ENCODE results near the gene FALEC.

FALEC gene

DNA sequence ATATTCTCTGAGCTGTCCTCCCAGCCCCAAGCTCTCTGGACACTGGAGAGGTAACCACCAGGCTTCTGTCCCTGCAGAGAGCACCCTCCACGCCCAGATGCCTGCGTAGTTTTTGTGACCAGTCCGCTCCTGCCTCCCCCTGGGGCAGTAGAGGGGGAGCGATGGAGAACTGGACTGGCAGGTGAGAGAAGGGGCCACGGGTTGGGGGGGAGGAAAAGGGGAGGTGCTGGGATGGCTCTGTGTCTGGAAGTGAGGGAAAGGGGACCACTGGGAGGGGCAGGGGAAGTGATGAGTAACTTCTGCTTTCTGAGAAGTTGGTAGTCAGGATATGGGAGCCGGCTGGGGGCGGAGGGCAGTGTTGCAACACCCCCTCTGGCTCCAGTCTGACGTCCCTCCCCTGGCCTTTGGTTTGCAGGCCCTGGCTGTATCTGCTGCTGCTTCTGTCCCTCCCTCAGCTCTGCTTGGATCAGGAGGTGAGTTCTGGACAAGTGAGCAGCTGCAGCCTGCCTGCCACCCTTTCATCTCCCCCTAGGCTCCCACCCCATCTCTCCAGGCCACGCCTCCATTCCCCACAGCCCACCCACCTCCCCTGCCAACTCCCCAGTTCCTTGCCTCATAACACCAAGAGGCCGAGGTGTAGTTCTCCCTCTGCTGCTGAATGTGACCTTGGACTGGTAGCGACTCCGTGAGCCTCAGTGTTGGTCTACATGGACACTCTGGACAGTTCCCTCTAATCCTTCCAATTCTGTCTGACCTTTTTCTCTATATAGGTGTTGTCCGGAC is 36.8 kb downstream of the FALEC start:
- H3K27ac ChIP-seq (ENCODE audit: low read depth, low read length): no peak overlapping the region
- no peaks in the 10 kb centered on the region for H3K27me3 ChIP-seq (ENCODE audit: low read length)
- H4K20me1 ChIP-seq (ENCODE audit: low read depth, low read length): no peaks in the 10 kb centered on the region
- no peak overlapping the region for H3K4me2 ChIP-seq (ENCODE audit: low read depth, low read length, poor library complexity, severe bottlenecking)
- H2AFZ ChIP-seq (ENCODE audit: low read depth, low read length, severe bottlenecking): no peak overlapping the region
- H3K9me2 ChIP-seq (replicated peaks; ENCODE audit: insufficient read depth, low read length): no peaks in the 10 kb centered on the region
- H3F3A ChIP-seq (ENCODE audit: insufficient read depth): no peaks in the 10 kb centered on the region
- TF ChIP-seq, protein P1, sequence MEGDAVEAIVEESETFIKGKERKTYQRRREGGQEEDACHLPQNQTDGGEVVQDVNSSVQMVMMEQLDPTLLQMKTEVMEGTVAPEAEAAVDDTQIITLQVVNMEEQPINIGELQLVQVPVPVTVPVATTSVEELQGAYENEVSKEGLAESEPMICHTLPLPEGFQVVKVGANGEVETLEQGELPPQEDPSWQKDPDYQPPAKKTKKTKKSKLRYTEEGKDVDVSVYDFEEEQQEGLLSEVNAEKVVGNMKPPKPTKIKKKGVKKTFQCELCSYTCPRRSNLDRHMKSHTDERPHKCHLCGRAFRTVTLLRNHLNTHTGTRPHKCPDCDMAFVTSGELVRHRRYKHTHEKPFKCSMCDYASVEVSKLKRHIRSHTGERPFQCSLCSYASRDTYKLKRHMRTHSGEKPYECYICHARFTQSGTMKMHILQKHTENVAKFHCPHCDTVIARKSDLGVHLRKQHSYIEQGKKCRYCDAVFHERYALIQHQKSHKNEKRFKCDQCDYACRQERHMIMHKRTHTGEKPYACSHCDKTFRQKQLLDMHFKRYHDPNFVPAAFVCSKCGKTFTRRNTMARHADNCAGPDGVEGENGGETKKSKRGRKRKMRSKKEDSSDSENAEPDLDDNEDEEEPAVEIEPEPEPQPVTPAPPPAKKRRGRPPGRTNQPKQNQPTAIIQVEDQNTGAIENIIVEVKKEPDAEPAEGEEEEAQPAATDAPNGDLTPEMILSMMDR (IDR thresholded peaks at IDR 0.05; ENCODE audit: insufficient read depth, low read length, poor library complexity, severe bottlenecking): no peak
- no peak for TF ChIP-seq EZH2phosphoT487 (conservative IDR thresholded peaks at IDR 0.05; ENCODE audit: low read length)
- H3K4me3 ChIP-seq (ENCODE audit: insufficient read depth, low read length, poor library complexity, severe bottlenecking): no peak overlapping the region
- H3K79me2 ChIP-seq (ENCODE audit: insufficient read depth, low read length): no peaks in the 10 kb centered on the region
- H3K9ac ChIP-seq (ENCODE audit: low read length): no peak overlapping the region
- H3K9me3 ChIP-seq (ENCODE audit: insufficient read depth, low read length): no peaks in the 10 kb centered on the region
- no peaks in the 10 kb centered on the region for H3K36me3 ChIP-seq (ENCODE audit: low read length)

DNA sequence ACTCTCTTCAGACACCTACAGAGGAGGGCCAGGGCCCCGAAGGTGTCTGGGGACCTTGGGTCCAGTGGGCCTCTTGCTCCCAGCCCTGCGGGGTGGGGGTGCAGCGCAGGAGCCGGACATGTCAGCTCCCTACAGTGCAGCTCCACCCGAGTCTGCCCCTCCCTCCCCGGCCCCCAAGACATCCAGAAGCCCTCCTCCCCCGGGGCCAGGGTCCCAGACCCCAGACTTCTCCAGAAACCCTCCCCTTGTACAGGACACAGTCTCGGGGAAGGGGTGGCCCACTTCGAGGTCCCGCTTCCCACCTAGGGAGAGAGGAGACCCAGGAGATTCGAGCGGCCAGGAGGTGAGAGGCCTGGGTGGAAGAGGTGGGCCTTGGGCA is 37.3 kb downstream of the FALEC start:
- Histone ChIP-seq H3K4me3 (ENCODE audit: insufficient read depth, low read length, poor library complexity, severe bottlenecking) (no peak overlapping the region), H3K36me3 (ENCODE audit: low read length) (no peaks in the 10 kb centered on the region), H3K9ac (ENCODE audit: low read length) (no peak overlapping the region), H4K20me1 (ENCODE audit: low read depth, low read length) (no peaks in the 10 kb centered on the region), H3K27ac (ENCODE audit: low read depth, low read length) (no peak overlapping the region), H3K9me2 (replicated peaks; ENCODE audit: insufficient read depth, low read length) (no peaks in the 10 kb centered on the region), H3F3A (ENCODE audit: insufficient read depth) (no peaks in the 10 kb centered on the region), H3K4me2 (ENCODE audit: low read depth, low read length, poor library complexity, severe bottlenecking) (no peak overlapping the region), H3K27me3 (ENCODE audit: low read length) (no peaks in the 10 kb centered on the region), H2AFZ (ENCODE audit: low read depth, low read length, severe bottlenecking) (no peak overlapping the region), H3K79me2 (ENCODE audit: insufficient read depth, low read length) (no peaks in the 10 kb centered on the region), H3K9me3 (ENCODE audit: insufficient read depth, low read length) (no peaks in the 10 kb centered on the region)
- TF ChIP-seq, protein P1 (IDR thresholded peaks at IDR 0.05; ENCODE audit: insufficient read depth, low read length, poor library complexity, severe bottlenecking): no peak
- no peak for TF ChIP-seq EZH2phosphoT487 (conservative IDR thresholded peaks at IDR 0.05; ENCODE audit: low read length)

DNA sequence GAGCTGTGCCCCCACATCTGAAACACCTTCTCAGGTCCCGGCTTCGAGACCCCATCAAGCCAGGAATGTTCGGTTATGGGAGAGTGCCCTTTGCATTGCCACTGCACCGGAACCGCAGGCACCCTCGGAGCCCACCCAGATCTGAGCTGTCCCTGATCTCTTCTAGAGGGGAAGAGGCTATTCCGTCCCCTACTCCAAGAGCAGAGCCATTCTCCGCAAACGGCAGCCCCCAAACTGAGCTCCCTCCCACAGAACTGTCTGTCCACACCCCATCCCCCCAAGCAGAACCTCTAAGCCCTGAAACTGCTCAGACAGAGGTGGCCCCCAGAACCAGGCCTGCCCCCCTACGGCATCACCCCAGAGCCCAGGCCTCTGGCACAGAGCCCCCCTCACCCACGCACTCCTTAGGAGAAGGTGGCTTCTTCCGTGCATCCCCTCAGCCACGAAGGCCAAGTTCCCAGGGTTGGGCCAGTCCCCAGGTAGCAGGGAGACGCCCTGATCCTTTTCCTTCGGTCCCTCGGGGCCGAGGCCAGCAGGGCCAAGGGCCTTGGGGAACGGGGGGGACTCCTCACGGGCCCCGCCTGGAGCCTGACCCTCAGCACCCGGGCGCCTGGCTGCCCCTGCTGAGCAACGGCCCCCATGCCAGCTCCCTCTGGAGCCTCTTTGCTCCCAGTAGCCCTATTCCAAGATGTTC is 38.0 kb downstream of the FALEC start:
- H4K20me1 ChIP-seq (ENCODE audit: low read depth, low read length): no peaks in the 10 kb centered on the region
- no peaks in the 10 kb centered on the region for H3K79me2 ChIP-seq (ENCODE audit: insufficient read depth, low read length)
- H3F3A ChIP-seq (ENCODE audit: insufficient read depth): no peaks in the 10 kb centered on the region
- H3K9me2 ChIP-seq (replicated peaks; ENCODE audit: insufficient read depth, low read length): no peaks in the 10 kb centered on the region
- H3K9me3 ChIP-seq (ENCODE audit: insufficient read depth, low read length): no peaks in the 10 kb centered on the region
- H3K27me3 ChIP-seq (ENCODE audit: low read length): no peaks in the 10 kb centered on the region
- no peak overlapping the region for H3K4me2 ChIP-seq (ENCODE audit: low read depth, low read length, poor library complexity, severe bottlenecking)
- no peaks in the 10 kb centered on the region for H3K36me3 ChIP-seq (ENCODE audit: low read length)
- no peak overlapping the region for H2AFZ ChIP-seq (ENCODE audit: low read depth, low read length, severe bottlenecking)
- H3K9ac ChIP-seq (ENCODE audit: low read length): no peak overlapping the region
- H3K27ac ChIP-seq (ENCODE audit: low read depth, low read length): no peak overlapping the region
- TF ChIP-seq, protein P1 (IDR thresholded peaks at IDR 0.05; ENCODE audit: insufficient read depth, low read length, poor library complexity, severe bottlenecking): no peak
- TF ChIP-seq EZH2phosphoT487 (conservative IDR thresholded peaks at IDR 0.05; ENCODE audit: low read length): no peak
- H3K4me3 ChIP-seq (ENCODE audit: insufficient read depth, low read length, poor library complexity, severe bottlenecking): no peak overlapping the region
